Astrocyte (in vitro differentiated cells and primary cell): Measurements from ENCODE around the gene TMEM132C. TPM values are rescaled to one million over a fixed set of nuclear protein-coding genes. Genes with fewer than 3 reads are reported as not detected.

Experiments
- DNase-seq: peaks from one replicate; pipeline ENCODE4 v3.0.0-alpha.2; 2010; ENCODE audit warnings: low read depth
- FAIRE-seq: peaks from 2 replicates; lab custom pipeline; 2011; peaks lifted over from hg19 to GRCh38; lab: Jason Lieb, UNC
- H2AFZ ChIP-seq: 2 replicates; pipeline ENCODE4 v1.6.0; 2012; ENCODE audit warnings: low read depth, low read length, inconsistent platforms
- H3K27ac ChIP-seq: 2 replicates; pipeline ENCODE4 v1.5.1; 2011; ENCODE audit warnings: low read depth, low read length, inconsistent platforms
- H3K27me3 ChIP-seq: 2 replicates; pipeline ENCODE4 v1.6.0; 2011; ENCODE audit warnings: low read length, inconsistent platforms; ENCODE audit not compliant: insufficient read depth
- H3K36me3 ChIP-seq: 2 replicates; pipeline ENCODE4 v1.5.1; 2011; ENCODE audit warnings: low read length, inconsistent platforms; ENCODE audit not compliant: insufficient read depth
- H3K4me1 ChIP-seq: 2 replicates; pipeline ENCODE4 v1.5.1; 2011; ENCODE audit warnings: low read length, inconsistent platforms; ENCODE audit not compliant: insufficient read depth
- H3K4me2 ChIP-seq: 2 replicates; pipeline ENCODE4 v1.6.0; 2012; ENCODE audit warnings: low read length, inconsistent platforms
- H3K4me3 ChIP-seq: 2 replicates; pipeline ENCODE4 v1.5.1; 2011; ENCODE audit warnings: low read depth, mild to moderate bottlenecking, low read length, inconsistent platforms; ENCODE audit not compliant: insufficient read depth
- H3K79me2 ChIP-seq: 2 replicates; pipeline ENCODE4 v1.6.0; 2012; ENCODE audit warnings: mild to moderate bottlenecking, low read length, inconsistent platforms; ENCODE audit not compliant: insufficient read depth
- H3K9ac ChIP-seq: 2 replicates; pipeline ENCODE4 v1.6.0; 2012; ENCODE audit warnings: mild to moderate bottlenecking, low read length, inconsistent platforms
- H3K9me3 ChIP-seq: 2 replicates; pipeline ENCODE4 v1.5.1; 2012; ENCODE audit warnings: low read depth, mild to moderate bottlenecking, low read length, inconsistent platforms; ENCODE audit not compliant: insufficient read depth
- H4K20me1 ChIP-seq: 2 replicates; pipeline ENCODE4 v1.6.0; 2012; ENCODE audit warnings: low read length, inconsistent platforms; ENCODE audit not compliant: insufficient read depth
- H3K27ac Mint-ChIP-seq: one replicate; pipeline ENCODE4 v1.8.0; 2021; ENCODE audit warnings: mild to moderate bottlenecking, mixed read lengths; ENCODE audit not compliant: unreplicated experiment
- H3K27me3 Mint-ChIP-seq: one replicate; pipeline ENCODE4 v1.8.0; 2021; ENCODE audit warnings: low read depth, mixed read lengths; ENCODE audit not compliant: unreplicated experiment
- H3K36me3 Mint-ChIP-seq: one replicate; pipeline ENCODE4 v1.8.0; 2021; ENCODE audit warnings: low read depth, mixed read lengths; ENCODE audit not compliant: unreplicated experiment
- H3K4me1 Mint-ChIP-seq: one replicate; pipeline ENCODE4 v1.8.0; 2021; ENCODE audit warnings: low read depth, mixed read lengths; ENCODE audit not compliant: unreplicated experiment
- H3K4me3 Mint-ChIP-seq: one replicate; pipeline ENCODE4 v1.8.0; 2021; ENCODE audit warnings: mild to moderate bottlenecking, moderate library complexity, mixed read lengths; ENCODE audit not compliant: unreplicated experiment
- H3K9me3 Mint-ChIP-seq: one replicate; pipeline ENCODE4 v1.8.0; 2021; ENCODE audit warnings: mild to moderate bottlenecking, mixed read lengths; ENCODE audit not compliant: unreplicated experiment
- CTCF ChIP-seq: IDR thresholded peaks from 2 replicates; pipeline ENCODE4 v1.5.1; 2011; ENCODE audit warnings: low read depth, mild to moderate bottlenecking, inconsistent platforms, low read length, moderate library complexity; ENCODE audit not compliant: insufficient read depth
- EZH2 ChIP-seq: IDR thresholded peaks from 2 replicates; pipeline ENCODE4 v1.6.1; 2012; ENCODE audit warnings: mild to moderate bottlenecking, low read length, inconsistent platforms; ENCODE audit not compliant: insufficient read depth
- total RNA-seq: library from RNA; stranded (reverse); gene quantifications from 2 replicates; pipeline ENCODE4 v1.2.1, GENCODE V29; 2021

The TMEM132C gene
- total RNA-seq, 1 donor from 2014 or later: not detected

DNA sequence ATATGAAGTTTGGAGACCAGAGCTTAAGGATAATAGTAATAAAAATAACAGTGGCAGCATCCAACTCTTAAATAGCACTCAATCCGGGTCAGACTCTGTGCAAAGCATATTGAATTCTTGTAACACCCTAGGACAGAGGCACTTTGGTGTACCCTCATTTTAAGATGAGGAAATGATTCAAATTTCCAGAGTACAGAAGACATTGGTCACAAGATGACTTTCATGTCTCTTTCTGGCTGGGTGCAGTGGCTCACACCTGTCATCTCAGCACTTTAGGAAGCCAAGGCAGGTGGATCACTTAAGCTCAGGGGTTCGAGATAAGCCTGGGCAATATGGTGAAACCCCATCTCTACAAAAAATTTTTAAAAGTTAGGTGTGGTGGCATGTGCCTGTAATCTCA is 320.9 kb downstream of the TMEM132C start:
- Histone ChIP-seq H3K9ac (no peak overlapping the region), H3K27ac (no peak overlapping the region), H3K79me2 (no peaks in the 10 kb centered on the region), H3K36me3 (no peaks in the 10 kb centered on the region), H3K27me3 (no peaks in the 10 kb centered on the region), H3K9me3 (peaks cover 11% of the 10 kb centered on the region), H3K4me2 (no peak overlapping the region), H3K4me3 (no peak overlapping the region), H2AFZ (no peak overlapping the region), H3K4me1 (no peaks in the 10 kb centered on the region), H4K20me1 (no peaks in the 10 kb centered on the region)
- Mint-ChIP-seq H3K36me3 (no peaks in the 10 kb centered on the region), H3K27ac (no peak overlapping the region), H3K4me3 (no peak overlapping the region), H3K27me3 (no peaks in the 10 kb centered on the region), H3K4me1 (no peaks in the 10 kb centered on the region), H3K9me3 (peaks cover 12% of the 10 kb centered on the region)
- TF ChIP-seq CTCF (no peak), EZH2 (no peak)
- no peak for DNase-seq
- no peak for FAIRE-seq

GRCh38 chr12:128592220-128592744 is 325.3 kb downstream of the TMEM132C start:
- Histone ChIP-seq H3K4me1 (no peaks in the 10 kb centered on the region), H4K20me1 (no peaks in the 10 kb centered on the region), H2AFZ (no peak overlapping the region), H3K27ac (no peak overlapping the region), H3K4me3 (no peak overlapping the region), H3K79me2 (no peaks in the 10 kb centered on the region), H3K36me3 (no peaks in the 10 kb centered on the region), H3K9me3 (peaks cover 7% of the 10 kb centered on the region), H3K9ac (no peak overlapping the region), H3K27me3 (no peaks in the 10 kb centered on the region), H3K4me2 (no peak overlapping the region)
- no peak for DNase-seq
- H3K27me3 Mint-ChIP-seq: no peaks in the 10 kb centered on the region
- H3K4me1 Mint-ChIP-seq: no peaks in the 10 kb centered on the region
- no peak for FAIRE-seq
- H3K27ac Mint-ChIP-seq: no peak overlapping the region
- TF ChIP-seq CTCF (no peak), EZH2 (no peak)
- H3K4me3 Mint-ChIP-seq: no peak overlapping the region
- no peaks in the 10 kb centered on the region for H3K36me3 Mint-ChIP-seq
- peaks cover 16% of the 10 kb centered on the region for H3K9me3 Mint-ChIP-seq

GRCh38 chr12:128594521-128594920 is 327.6 kb downstream of the TMEM132C start:
- Mint-ChIP-seq H3K9me3 (peaks cover 19% of the 10 kb centered on the region), H3K36me3 (no peaks in the 10 kb centered on the region), H3K4me3 (no peak overlapping the region), H3K4me1 (no peaks in the 10 kb centered on the region), H3K27ac (no peak overlapping the region), H3K27me3 (no peaks in the 10 kb centered on the region)
- Histone ChIP-seq H3K9ac (no peak overlapping the region), H3K4me2 (no peak overlapping the region), H3K79me2 (no peaks in the 10 kb centered on the region), H3K36me3 (no peaks in the 10 kb centered on the region), H3K27ac (no peak overlapping the region), H4K20me1 (no peaks in the 10 kb centered on the region), H3K4me1 (no peaks in the 10 kb centered on the region), H3K27me3 (no peaks in the 10 kb centered on the region), H3K4me3 (no peak overlapping the region), H2AFZ (no peak overlapping the region), H3K9me3 (peaks cover 3% of the 10 kb centered on the region)
- no peak for DNase-seq
- TF ChIP-seq CTCF (no peak), EZH2 (no peak)
- FAIRE-seq: no peak
